Islet of Langerhans (tissue), 1 donor: Measurements from ENCODE around the gene NSRP1.
"Not testable (repeated sequence)": the region's sequence is repeated elsewhere in the genome, so short reads cannot be mapped to it uniquely, and the experiment has no call there.

Experiments used
- FAIRE-seq: peaks from one replicate; lab custom pipeline; 2011; peaks lifted over from hg19 to GRCh38; lab: Jason Lieb, UNC

NSRP1 gene

GRCh38 chr17:30124273-30124796, 7.7 kb downstream of the NSRP1 start:
- FAIRE-seq = no peak

DNA sequence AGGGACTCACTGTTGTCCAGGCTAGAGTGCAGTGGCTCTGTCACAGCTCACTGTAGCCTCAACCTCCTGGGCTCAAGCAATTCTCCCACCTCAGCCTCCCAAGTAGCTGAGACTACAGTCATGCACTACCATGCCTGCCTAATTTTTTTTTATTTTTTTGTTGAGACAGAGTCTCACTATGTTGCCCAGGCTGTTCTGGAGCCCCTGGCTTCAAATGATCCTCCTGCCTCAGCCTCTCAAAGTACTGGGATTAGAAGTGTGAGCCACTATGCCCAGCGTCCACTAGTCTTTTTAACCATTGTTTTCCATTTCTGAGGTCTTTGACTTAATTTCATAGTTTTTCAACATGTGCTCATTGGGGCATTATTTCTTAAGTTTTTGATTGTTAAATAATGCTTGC, 13.5 kb downstream of the NSRP1 start:
- no peak for FAIRE-seq

DNA sequence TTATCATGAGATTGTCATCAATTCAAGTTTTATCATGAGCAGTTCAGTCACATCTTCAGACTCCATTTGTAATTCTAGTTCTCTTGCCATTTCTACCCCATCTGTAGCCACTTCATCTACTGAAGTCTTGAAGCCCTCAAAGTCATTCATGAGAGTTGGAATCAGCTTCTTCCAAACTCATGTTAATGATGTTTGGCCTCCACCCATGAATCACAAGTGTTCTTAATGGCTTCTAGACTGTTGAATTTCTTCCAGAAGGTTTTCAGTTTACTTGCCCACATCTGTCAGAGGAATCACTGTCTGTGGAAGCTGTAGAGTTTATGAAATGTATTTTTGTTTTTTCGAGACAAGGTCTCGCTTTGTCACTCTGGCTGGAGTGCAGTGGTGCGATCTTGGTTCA, 16.0 kb downstream of the NSRP1 start:
- no peak for FAIRE-seq

- no peak for FAIRE-seq
Observed at GRCh38 chr17:30133197-30133596, 16.6 kb downstream of the NSRP1 start.

- FAIRE-seq = no peak
Observed at GRCh38 chr17:30134551-30134950, 17.9 kb downstream of the NSRP1 start.

- FAIRE-seq = no peak
Observed at GRCh38 chr17:30137158-30137557, 20.5 kb downstream of the NSRP1 start.

GRCh38 chr17:30147860-30148259, 31.2 kb downstream of the NSRP1 start:
- not testable (repeated sequence) for FAIRE-seq

DNA sequence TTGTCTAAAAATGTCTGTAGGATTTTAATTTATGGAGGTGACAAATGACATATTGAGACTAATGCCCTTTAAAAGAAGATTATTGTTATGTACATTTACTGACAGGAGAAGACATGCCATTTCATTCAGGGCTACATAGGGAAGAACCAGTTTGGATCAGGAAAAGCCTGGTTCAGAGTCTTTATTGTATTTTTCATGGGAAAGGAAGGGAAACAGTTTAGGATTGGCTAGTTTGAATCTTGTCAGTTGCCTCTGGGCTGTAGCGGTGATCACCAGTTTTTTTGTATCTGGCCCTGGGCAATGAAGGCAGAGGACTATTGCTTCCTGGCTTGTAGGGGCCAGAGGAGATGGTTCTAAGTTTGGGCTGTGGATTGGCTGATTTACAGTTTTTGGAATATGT, 31.8 kb downstream of the NSRP1 start:
- no peak for FAIRE-seq

DNA sequence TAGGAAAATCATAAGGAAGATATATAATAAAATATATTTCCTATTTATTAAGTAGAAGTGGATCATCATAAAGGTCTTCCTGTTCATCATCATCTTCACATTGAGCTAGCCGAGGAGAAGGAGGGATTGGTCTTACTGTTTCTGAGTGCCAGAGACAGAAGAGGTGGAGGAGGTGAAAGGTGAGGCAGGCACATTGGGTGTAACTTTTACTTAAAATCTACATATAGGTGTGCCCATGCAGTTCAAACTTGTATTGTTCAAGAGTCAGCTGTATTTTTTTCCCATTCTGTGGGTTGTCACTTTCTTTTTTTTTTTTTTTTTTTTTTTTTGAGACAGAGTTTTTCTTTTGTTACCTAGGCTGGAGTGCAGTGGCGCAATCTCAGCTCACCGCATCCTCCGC, 34.9 kb downstream of the NSRP1 start:
- FAIRE-seq = no peak

GRCh38 chr17:30153463-30153862, 36.8 kb downstream of the NSRP1 start:
- no peak for FAIRE-seq

DNA sequence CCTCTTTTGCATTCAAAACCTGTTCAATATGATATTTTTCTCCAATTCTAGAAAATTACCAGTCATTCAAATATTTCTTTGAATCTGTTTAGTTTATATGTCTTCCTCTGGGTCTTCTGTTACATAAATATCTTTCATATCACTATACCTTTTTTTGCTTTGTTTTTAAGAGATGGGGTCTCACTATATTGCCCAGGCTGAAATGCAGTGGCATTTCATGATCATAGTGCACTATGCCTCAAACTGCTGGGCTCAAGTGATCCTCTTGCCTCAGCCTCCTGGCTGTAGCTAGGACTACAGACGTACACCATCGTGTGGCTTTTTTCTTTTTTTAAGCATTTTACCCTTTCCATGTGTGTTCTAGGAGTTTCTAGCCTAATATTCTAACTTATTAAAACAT, 38.8 kb downstream of the NSRP1 start:
- FAIRE-seq = no peak

DNA sequence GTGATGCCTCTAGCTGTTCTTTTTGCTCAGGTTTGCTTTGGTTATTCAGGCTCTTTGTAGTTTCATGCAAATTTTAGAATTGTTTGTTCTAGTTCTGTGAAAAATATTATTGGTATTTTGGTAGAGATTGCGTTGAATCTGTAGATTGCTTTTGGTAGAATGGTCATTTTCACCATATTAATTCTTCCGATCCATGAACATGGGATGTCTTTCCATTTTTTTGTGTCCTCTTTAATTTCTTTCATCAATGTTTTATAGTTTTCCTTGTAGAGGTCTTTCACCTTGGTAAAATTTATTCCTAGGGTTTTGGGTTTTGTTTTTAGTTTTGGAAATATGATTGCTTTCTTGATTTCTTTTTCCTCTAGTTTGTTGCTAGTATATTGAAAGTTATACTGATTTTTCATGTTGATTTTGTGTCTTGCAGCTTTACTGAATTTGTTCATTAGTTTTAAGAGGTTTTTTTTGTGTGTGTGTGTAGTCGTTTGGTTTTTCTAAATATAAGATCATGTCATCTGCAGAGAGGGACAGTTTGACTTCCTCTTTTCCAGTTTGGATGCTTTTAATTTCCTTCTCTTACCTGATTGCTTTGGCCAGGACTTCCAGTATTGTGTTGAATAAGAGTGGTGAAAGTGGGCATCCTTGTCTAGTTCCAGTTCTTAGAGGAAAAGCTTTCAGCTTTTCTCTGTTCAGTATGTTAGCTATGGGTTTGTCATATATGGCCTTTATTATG, 42.4 kb downstream of the NSRP1 start:
- no peak for FAIRE-seq

- no peak for FAIRE-seq
Observed at GRCh38 chr17:30160419-30161172, 44.0 kb downstream of the NSRP1 start.

GRCh38 chr17:30161601-30162000, 45.0 kb downstream of the NSRP1 start:
- no peak for FAIRE-seq

DNA sequence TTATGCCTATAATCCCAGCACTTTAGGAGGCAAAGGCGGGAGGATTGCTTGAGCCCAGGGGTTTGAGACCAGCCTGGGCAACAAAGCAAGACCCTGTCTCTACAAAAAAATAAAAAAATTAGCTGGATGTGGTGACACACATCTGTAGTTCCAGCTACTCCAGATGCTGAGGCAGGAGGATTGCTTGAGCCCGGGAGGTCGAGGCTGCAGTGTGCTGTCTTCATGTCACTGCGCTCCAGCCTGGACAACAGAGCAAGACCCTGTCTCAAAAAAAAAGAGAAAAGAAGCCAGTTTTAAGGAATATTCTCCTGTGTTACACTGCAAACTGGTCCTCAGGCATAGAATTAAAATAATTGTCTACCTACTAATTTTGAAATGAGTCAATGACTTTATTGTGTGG, 47.9 kb downstream of the NSRP1 start:
- no peak for FAIRE-seq

DNA sequence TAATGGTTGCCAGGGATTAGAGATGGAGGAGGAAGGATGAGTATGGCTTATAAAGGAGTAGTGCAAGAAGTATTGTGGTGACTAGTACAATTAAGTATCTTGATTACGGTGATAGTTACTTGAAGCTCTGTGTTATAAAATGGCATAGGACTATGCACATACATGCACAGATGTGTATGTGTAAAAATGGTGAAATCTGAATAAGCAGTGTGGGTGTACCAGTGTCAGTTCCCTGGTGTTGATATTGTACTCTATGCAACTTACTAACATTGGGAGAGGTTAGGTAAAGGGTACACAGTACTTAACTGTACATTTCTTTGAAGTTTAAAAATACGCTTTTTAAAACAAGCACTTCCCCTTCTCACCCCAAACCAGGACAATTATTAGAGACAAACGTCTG, 48.5 kb downstream of the NSRP1 start:
- no peak for FAIRE-seq

- FAIRE-seq = no peak
Observed at GRCh38 chr17:30165960-30166359, 49.3 kb downstream of the NSRP1 start.

- no peak for FAIRE-seq
Observed at GRCh38 chr17:30170415-30170987, 53.9 kb downstream of the NSRP1 start.

GRCh38 chr17:30172560-30172959, 55.9 kb downstream of the NSRP1 start:
- FAIRE-seq = no peak

DNA sequence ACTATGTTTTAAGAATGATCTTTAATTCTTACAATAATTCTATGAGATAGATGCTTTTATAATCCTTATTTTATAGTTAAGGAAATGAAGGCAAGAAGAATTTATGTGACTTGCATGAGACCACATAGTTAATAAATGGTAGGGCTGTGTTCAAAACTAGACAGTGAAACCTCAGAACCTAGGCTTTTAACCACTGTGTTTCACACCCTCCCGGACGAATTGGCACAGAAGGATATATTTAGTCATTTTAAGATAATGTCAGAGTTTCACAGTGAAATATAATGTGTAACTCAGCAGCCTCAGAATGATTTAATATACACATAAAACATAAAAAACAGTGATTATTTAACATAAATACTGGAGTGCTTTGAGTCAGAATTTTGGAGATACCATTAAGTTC, 57.0 kb downstream of the NSRP1 start:
- no peak for FAIRE-seq

DNA sequence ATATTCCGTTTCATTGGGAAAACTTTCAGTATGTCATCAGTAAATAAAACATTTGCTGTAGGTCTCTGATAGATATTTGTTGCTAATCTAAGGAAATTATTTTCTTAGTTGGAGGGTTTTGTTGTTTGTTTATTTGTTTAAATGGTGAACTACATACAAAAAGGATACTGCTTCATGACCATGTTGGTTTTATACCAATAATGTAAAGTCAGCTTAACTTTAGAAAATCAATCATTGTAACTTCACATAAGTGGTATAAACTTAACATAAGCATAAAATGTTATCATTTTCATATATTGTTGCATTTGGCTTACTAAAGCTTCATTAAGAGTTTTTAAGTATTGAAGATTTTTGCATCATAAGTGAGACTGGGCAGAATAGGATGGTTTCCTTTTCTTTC, 57.9 kb downstream of the NSRP1 start:
- FAIRE-seq = no peak

DNA sequence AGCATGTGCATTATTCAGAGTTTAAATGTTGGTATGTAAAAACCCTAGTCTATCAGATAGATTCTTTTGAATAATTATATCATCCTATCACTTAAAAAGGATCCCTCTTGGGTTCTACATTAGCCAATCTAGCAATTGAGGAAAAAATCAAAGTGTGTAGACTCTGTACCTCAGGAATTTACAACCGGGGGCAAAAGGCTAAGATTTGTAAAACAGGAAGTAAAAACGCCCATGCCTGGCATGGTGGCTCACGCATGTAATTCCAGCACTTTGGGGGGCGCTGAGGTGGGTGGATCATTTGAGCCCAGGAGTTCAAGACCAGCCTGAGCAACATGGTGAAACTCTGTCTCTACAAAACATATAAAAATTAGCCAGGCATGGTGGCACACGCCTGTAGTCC, 60.2 kb downstream of the NSRP1 start:
- FAIRE-seq = no peak

DNA sequence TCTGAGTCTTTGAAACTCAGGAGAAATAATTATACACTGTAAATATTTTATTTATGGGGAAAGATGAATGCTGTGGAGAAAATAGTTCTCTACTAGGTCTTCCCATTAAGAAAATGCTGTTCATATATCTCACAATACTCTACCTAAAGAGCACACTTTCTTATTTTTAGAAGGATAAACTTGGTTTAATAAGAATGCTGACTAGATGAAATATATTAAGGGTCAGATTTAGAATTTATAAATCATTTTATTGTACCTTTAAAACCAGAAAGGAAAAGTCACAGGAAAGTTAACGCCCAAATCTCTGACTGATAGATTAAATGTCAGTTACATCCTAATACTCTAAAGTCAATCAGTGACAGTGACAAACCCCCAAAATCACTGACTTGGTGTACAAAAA, 70.1 kb downstream of the NSRP1 start:
- FAIRE-seq = no peak
